Measurements from ENCODE around the gene SCFD2.

- TF ChIP-seq EP300 (IDR thresholded peaks at IDR 0.05) (no peak), SREBF2 (IDR thresholded peaks at IDR 0.05) (no peak), CTCF (IDR thresholded peaks at IDR 0.05) (no peak), HOXA7 (CRISPR knock-in tag; IDR thresholded peaks at IDR 0.05) (no peak), POLR2A (IDR thresholded peaks at IDR 0.05; ENCODE audit: low read length) (no peak), JUN (IDR thresholded peaks at IDR 0.05) (no peak), CHD2 (IDR thresholded peaks at IDR 0.05; ENCODE audit: low read length, partially characterized antibody) (no peak), CHD4 (IDR thresholded peaks at IDR 0.05; ENCODE audit: borderline replicate concordance) (no peak), GATA3 (IDR thresholded peaks at IDR 0.05; ENCODE audit: borderline replicate concordance) (no peak), SMC3 (IDR thresholded peaks at IDR 0.05) (no peak)
Observed at GRCh38 chr4:53067125-53067802, 298.6 kb downstream of the SCFD2 start.
